Calu3 (cell line): ENCODE data around the gene F5. TPM values are rescaled to one million over a fixed set of nuclear protein-coding genes. Genes with fewer than 3 reads are reported as not detected.

Experiments used
- BruUV-seq: library from RNA; stranded (reverse); fragments of 400-500 nt; replicated peaks from 2 replicates; lab custom pipeline; 2021; lab: Mats Ljungman, UMichigan
- CTCF ChIA-PET: fragments of 300-600 bp; sonication (Branson Sonifier 250); formaldehyde crosslinking; loops from one replicate; lab custom pipeline; 2022; ENCODE audit warnings: antibody characterized with exemption; lab: Charles Lee
- DNase-seq: peaks from one replicate; pipeline ENCODE4 v3.0.0; 2022
- H3K27ac Mint-ChIP-seq: one replicate; pipeline ENCODE4 v1.8.0; 2022; ENCODE audit warnings: mixed read lengths; ENCODE audit not compliant: unreplicated experiment
- H3K27me3 Mint-ChIP-seq: one replicate; pipeline ENCODE4 v1.8.0; 2022; ENCODE audit warnings: mixed read lengths; ENCODE audit not compliant: unreplicated experiment
- H3K36me3 Mint-ChIP-seq: one replicate; pipeline ENCODE4 v1.8.0; 2022; ENCODE audit warnings: mild to moderate bottlenecking, moderate library complexity, mixed read lengths; ENCODE audit not compliant: insufficient read depth, unreplicated experiment
- H3K4me1 Mint-ChIP-seq: one replicate; pipeline ENCODE4 v1.8.0; 2022; ENCODE audit warnings: mild to moderate bottlenecking, low read depth, mixed read lengths; ENCODE audit not compliant: unreplicated experiment
- H3K4me3 Mint-ChIP-seq: one replicate; pipeline ENCODE4 v1.8.0; 2022; ENCODE audit warnings: mild to moderate bottlenecking, low read depth, moderate library complexity, mixed read lengths; ENCODE audit not compliant: unreplicated experiment
- H3K9me3 Mint-ChIP-seq: one replicate; pipeline ENCODE4 v1.8.0; 2022; ENCODE audit warnings: low read depth, mixed read lengths; ENCODE audit not compliant: unreplicated experiment
- CTCF ChIP-seq: fragments of 200-600 bp; IDR thresholded peaks from one replicate; pipeline ENCODE4 v1.8.0; 2022; ENCODE audit warnings: antibody characterized with exemption; ENCODE audit not compliant: unreplicated experiment
- intact Hi-C: fragments of 100-400 bp; cut with micrococcal nuclease; formaldehyde crosslinking; loops from one replicate; pipeline ENCODE4 v1.10.0; 2022; ENCODE audit not compliant: unreplicated experiment
- total RNA-seq: library from RNA; stranded (reverse); gene quantifications from 2 replicates; pipeline ENCODE4 v1.2.3, GENCODE V29; 2022

The F5 gene
- total RNA-seq, 1 experiment from 2014 or later, result 8.1 TPM

GRCh38 chr1:169527001-169527400 is 59.3 kb downstream of the F5 start:
- intact Hi-C loops, result loop anchor here (5.0 kb wide), 3 partner anchors 40 to 160 kb away; partner anchors contain the start of genes BLZF1, NME7 and SLC19A2
- no peak for DNase-seq
- no TSS peak for BruUV-seq
- H3K4me3 Mint-ChIP-seq, result no peak overlapping the region
- no peaks in the 10 kb centered on the region for H3K27me3 Mint-ChIP-seq
- TF ChIP-seq CTCF, result no peak
- CTCF ChIA-PET, result no interaction called here
- H3K36me3 Mint-ChIP-seq, result peaks cover 8% of the 10 kb centered on the region
- H3K27ac Mint-ChIP-seq, result peak overlapping the region; percentile 98
- no peaks in the 10 kb centered on the region for H3K9me3 Mint-ChIP-seq
- peaks cover 72% of the 10 kb centered on the region for H3K4me1 Mint-ChIP-seq

GRCh38 chr1:169526120-169526832 is 60.0 kb downstream of the F5 start:
- no peak overlapping the region for H3K4me3 Mint-ChIP-seq
- BruUV-seq, result no TSS peak
- DNase-seq, result no peak
- CTCF ChIA-PET, result no interaction called here
- H3K36me3 Mint-ChIP-seq, result peaks cover 8% of the 10 kb centered on the region
- peaks cover 65% of the 10 kb centered on the region for H3K4me1 Mint-ChIP-seq
- H3K9me3 Mint-ChIP-seq, result no peaks in the 10 kb centered on the region
- no peak overlapping the region for H3K27ac Mint-ChIP-seq
- H3K27me3 Mint-ChIP-seq, result no peaks in the 10 kb centered on the region
- TF ChIP-seq CTCF, result no peak
- intact Hi-C loops, result loop anchor here (5.0 kb wide), 3 partner anchors 39 to 159 kb away; partner anchors contain the start of genes BLZF1, NME7 and SLC19A2

GRCh38 chr1:169525391-169525790 is 60.9 kb downstream of the F5 start:
- H3K4me3 Mint-ChIP-seq, result no peak overlapping the region
- H3K27me3 Mint-ChIP-seq, result no peaks in the 10 kb centered on the region
- DNase-seq, result no peak
- no peak for TF ChIP-seq CTCF
- H3K9me3 Mint-ChIP-seq, result no peaks in the 10 kb centered on the region
- peaks cover 8% of the 10 kb centered on the region for H3K36me3 Mint-ChIP-seq
- intact Hi-C loops, result loop anchor here (5.0 kb wide), 3 partner anchors 38 to 158 kb away; partner anchors contain the start of genes BLZF1, NME7 and SLC19A2
- no TSS peak for BruUV-seq
- H3K27ac Mint-ChIP-seq, result no peak overlapping the region
- CTCF ChIA-PET, result no interaction called here
- peaks cover 56% of the 10 kb centered on the region for H3K4me1 Mint-ChIP-seq

- Mint-ChIP-seq H3K4me1 (peaks cover 43% of the 10 kb centered on the region), H3K4me3 (no peak overlapping the region), H3K27me3 (no peaks in the 10 kb centered on the region), H3K36me3 (peaks cover under 1% of the 10 kb centered on the region), H3K9me3 (no peaks in the 10 kb centered on the region), H3K27ac (no peak overlapping the region)
- intact Hi-C loops, result no loop called here
- CTCF ChIA-PET, result no interaction called here
- no peak for DNase-seq
- no peak for TF ChIP-seq CTCF
- BruUV-seq, result no TSS peak
Measured at GRCh38 chr1:169523904-169524303, 62.4 kb downstream of the F5 start.
